Endometrial microvascular endothelial cells (primary cell): ENCODE data around the gene NCK1. TPM values are rescaled to one million over a fixed set of nuclear protein-coding genes. Genes with fewer than 3 reads are reported as not detected.
"Not testable (repeated sequence)": the region's sequence is repeated elsewhere in the genome, so short reads cannot be mapped to it uniquely, and the experiment has no call there.

Experiments used
- in situ Hi-C: cut with HindIII; loops from 2 replicates; pipeline ENCODE4 v1.10.0; 2017; ENCODE audit warnings: low sequenced_read_pairs, low pct_unique_long_range_greater_than_20kb; ENCODE audit errors: inconsistent ontology term
- total RNA-seq: library from RNA; depleted of rRNA; stranded (reverse); fragments of >200 nt; gene quantifications from one replicate; pipeline ENCODE4 v1.2.3, GENCODE V29; 2015; ENCODE audit errors: inconsistent ontology term

NCK1 gene
- total RNA-seq, 1 donor from 2014 or later, result 59.3 TPM

DNA sequence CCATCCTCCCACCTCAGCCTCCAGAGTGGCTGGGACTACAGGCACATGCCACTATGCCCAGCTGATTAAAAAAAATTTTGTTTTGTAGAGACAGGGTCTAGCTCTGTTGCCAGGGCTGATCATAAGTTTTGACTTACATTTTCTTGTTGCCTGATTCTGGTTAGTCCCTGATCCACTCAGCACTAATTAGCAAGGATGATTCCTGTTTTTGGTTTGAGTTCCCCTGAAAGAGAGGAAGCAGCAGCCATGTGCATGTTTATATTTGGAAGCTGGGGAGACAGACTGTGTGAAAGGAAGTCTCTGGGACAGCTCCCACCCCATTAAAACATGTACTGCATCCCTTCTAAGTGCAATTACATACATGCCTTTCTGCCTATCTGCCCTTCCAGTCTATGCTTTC, 3.6 kb upstream of the NCK1 start:
- in situ Hi-C loops, result no loop called here

DNA sequence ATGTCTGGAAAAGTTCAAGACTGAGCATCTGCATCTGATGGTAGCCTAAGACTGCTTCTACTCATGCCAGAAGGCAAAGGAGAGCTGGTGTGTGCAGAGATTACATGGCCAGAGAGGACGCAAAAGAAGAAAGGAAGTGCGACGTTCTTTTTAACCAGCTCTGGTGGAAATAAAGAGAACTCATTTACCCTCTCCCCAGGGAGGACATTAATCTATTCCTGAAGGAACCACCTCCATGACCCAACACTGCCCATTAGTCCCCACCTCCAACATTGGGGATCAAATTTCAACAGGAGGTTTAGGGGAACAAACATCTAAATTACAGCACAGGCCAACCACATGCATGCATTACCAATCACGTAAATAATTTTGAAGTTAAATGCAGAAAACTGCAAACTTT, 1.5 kb upstream of the NCK1 start:
- in situ Hi-C loops, result no loop called here

DNA sequence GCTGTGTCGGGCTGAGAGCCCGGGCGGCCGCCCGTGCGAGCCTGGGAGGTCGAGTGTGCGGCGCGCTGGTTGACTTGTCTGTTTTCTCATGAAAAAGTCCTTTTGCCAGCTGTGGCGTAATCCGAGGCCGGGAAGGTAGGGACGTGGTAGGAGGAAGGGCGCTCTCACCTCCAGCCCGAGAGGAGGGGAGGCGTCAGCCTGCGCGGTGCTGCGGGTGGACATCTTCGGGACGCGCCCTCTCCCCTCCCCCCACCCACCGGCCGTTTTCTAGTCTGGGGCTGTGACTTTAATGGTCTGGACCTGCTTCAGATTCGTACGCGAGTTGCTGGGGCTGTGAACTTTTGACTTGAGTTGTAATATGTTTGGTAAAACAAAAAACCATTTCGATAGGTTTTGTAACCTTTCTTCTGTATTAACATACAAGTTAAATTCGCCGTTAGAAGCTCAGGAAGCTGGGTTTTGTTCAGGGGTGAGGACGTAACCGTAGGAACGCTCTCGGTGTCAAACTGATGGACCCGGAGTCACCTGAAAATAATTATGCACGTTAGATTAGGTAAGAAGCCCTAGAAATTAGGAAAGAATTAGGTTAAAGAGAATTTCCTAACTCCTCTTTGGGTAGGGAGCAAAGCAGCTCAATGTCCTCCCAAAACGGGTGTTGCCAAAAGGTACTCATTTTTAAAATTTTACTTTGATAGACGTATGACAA, 762 bp downstream of the NCK1 start:
- in situ Hi-C loops, result no loop called here

- in situ Hi-C loops, result no loop called here
Measured at GRCh38 chr3:136869282-136869681, 7.3 kb downstream of the NCK1 start.

- in situ Hi-C loops, result not testable (repeated sequence)
Measured at GRCh38 chr3:136872258-136872657, 10.2 kb downstream of the NCK1 start.

DNA sequence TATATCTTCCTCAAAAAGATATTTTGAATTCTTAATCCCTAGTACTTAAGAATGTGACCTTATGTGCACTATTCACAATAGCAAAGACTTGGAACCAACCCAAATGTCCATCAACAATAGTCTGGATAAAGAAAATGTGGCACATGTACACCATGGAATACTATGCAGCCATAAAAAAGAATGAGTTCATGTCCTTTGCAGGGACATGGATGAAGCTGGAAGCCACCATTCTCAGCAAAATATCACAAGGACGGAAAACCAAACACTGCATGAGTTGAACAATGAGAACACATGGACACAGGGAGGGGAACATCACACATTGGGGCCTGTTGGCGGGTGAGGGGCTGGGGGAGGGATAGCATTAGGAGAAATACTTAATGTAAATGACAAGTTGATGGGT, 17.5 kb downstream of the NCK1 start:
- in situ Hi-C loops, result not testable (repeated sequence)

- in situ Hi-C loops, result no loop called here
Measured at GRCh38 chr3:136882571-136882970, 20.6 kb downstream of the NCK1 start.

GRCh38 chr3:136883967-136884720, 22.1 kb downstream of the NCK1 start:
- in situ Hi-C loops, result no loop called here

DNA sequence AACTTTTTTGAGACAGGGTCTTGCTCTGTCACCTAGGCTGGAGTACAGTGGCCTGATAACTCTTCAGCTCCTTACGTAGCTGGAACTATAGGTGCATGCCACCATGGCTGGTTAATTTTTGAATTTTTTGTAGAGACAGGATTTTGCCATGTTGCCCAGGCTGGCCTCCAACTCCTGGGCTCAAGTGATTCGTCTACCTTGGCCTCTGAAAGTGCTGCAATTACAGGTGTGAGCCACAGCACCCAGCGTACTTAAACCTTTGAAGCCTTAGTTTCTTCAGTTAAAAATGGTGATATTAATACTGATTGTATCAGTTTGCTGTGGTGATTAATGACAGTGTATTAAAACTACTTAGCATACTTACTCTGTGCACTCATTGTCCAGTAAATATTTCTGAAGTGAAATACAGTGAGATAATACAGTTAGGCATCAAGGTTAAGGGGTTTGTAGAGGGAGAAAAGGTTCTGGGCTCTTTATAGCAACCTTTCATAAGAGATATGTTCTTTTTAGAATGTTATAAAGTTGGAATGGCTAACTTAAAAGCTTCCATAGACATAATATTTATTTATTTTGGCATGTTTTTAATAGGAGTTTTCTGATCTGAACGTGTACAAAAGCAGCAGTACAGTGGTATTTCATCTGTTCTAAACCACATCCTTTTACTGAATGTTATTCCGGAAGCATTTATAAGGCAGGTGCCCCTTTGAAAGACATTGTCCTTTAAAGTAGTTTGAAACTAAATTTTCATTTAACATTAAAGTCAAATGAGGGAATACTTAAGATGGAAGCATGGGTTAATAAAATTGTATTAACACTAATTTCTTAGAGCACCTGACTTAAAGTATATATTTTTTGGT, 23.6 kb downstream of the NCK1 start:
- in situ Hi-C loops, result no loop called here

- in situ Hi-C loops, result no loop called here
Measured at GRCh38 chr3:136889947-136890346, 27.9 kb downstream of the NCK1 start.

GRCh38 chr3:136891934-136892855, 30.2 kb downstream of the NCK1 start:
- in situ Hi-C loops, result no loop called here

GRCh38 chr3:136893848-136894443, 31.9 kb downstream of the NCK1 start:
- in situ Hi-C loops, result no loop called here

GRCh38 chr3:136897171-136897570, 35.2 kb downstream of the NCK1 start:
- in situ Hi-C loops, result not testable (repeated sequence)

DNA sequence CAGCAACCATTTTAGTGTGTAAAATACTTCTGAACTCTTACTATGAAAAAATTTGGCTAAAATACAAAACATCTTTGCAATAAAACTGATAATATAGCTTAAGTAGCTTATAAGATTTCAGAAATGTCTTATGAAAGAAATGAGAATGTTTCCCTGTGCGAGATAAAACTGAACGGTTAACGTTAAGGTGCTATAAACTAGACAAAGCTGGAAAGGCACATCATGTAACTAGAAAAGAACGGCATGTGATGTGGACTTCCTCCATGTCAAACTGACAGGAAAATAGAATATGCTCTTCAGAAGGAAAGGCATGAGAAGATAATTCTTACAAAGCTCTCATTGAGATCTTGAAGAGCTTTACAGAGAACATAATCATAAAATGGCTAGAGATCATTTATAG, 36.5 kb downstream of the NCK1 start:
- in situ Hi-C loops, result no loop called here

GRCh38 chr3:136898954-136899353, 36.9 kb downstream of the NCK1 start:
- in situ Hi-C loops, result no loop called here

- in situ Hi-C loops, result no loop called here
Measured at GRCh38 chr3:136899622-136900158, 37.7 kb downstream of the NCK1 start.

GRCh38 chr3:136900694-136901093, 38.7 kb downstream of the NCK1 start:
- in situ Hi-C loops, result not testable (repeated sequence)

GRCh38 chr3:136901391-136901790, 39.4 kb downstream of the NCK1 start:
- in situ Hi-C loops, result no loop called here
